WERI-Rb-1 (cell line): Measurements from ENCODE around the gene ZNF69.
"Not testable (repeated sequence)": the region's sequence is repeated elsewhere in the genome, so short reads cannot be mapped to it uniquely, and the experiment has no call there.

Source experiments
- DNase-seq: peaks from one replicate; pipeline ENCODE4 v3.0.0-alpha.2; 2020
- H3K27ac ChIP-seq: fragments of 250-450 bp; sonication (Bioruptor Pico); 2 replicates; pipeline ENCODE4 v1.5.1; 2020; ENCODE audit warnings: mild to moderate bottlenecking, moderate library complexity
- H3K27me3 ChIP-seq: fragments of 250-450 bp; sonication (Bioruptor Pico); 2 replicates; pipeline ENCODE4 v1.5.1; 2021; ENCODE audit warnings: mild to moderate bottlenecking, low read depth, moderate library complexity; ENCODE audit not compliant: insufficient read depth, severe bottlenecking
- H3K36me3 ChIP-seq: fragments of 250-450 bp; sonication (Bioruptor Pico); 2 replicates; pipeline ENCODE4 v1.5.1; 2020; ENCODE audit warnings: mild to moderate bottlenecking, moderate library complexity
- H3K4me3 ChIP-seq: 2 replicates; pipeline ENCODE4 v1.5.1; 2011; ENCODE audit warnings: low read depth, mild to moderate bottlenecking, control low read depth, low read length
- H3K9me3 ChIP-seq: fragments of 250-450 bp; sonication (Bioruptor Pico); 2 replicates; pipeline ENCODE4 v1.5.1; 2021; ENCODE audit warnings: mild to moderate bottlenecking, moderate library complexity; ENCODE audit not compliant: severe bottlenecking
- CTCF ChIP-seq: IDR thresholded peaks from 2 replicates; pipeline ENCODE4 v1.5.1; 2011; ENCODE audit warnings: low read depth, mild to moderate bottlenecking, control low read depth, inconsistent platforms, low read length

The ZNF69 gene

DNA sequence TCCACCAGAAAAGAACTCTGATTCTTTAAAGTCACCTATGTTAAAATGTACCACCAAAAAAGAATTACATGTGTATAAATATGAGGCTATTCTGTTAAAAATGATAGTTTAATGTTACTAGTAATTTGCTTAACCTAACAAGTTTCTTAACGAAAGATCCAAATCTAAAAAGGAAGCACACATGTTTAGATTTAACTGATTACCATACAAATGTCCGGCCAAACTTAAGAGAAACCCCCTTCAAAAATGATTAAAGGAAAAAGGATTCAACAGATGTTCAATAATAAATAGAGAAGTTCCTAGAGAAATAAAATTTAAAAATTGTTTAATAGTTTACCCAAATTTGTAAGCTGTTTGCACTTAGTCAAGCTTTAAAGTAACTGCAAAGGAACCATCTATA lies 5.0 kb upstream of the ZNF69 start:
- no peak for TF ChIP-seq CTCF
- Histone ChIP-seq H3K27ac (peak overlapping the region; percentile 58), H3K4me3 (peak overlapping the region; percentile 13), H3K27me3 (no peaks in the 10 kb centered on the region), H3K9me3 (peaks cover 5% of the 10 kb centered on the region), H3K36me3 (no peaks in the 10 kb centered on the region)
- DNase-seq: no peak

DNA sequence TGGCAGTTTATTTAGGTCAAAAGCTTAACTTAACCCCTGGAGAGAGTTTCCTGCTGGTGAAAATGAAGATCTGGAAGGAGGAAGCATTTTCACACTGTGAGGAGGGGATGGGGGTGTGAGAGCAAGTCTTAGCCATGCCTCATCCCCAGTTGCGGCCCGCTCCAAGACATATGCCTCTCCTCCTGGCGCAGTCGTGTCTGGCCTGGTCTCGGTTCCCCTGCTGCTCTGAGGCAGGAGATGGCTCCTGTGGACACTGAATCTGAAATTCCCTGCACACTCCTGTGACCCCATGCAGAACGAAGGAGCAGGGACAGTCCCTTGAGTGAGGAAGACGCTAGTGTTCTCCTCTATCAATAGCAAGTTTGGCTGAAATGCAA lies 360 bp upstream of the ZNF69 start:
- Histone ChIP-seq H3K9me3 (peaks cover 5% of the 10 kb centered on the region), H3K27ac (peak overlapping the region; percentile 90), H3K36me3 (peaks cover 2% of the 10 kb centered on the region; the same call in 1 of the 2 replicates), H3K4me3 (peak overlapping the region; percentile 85), H3K27me3 (no peaks in the 10 kb centered on the region)
- no peak for TF ChIP-seq CTCF
- peak; percentile 51 for DNase-seq

GRCh38 chr19:11889901-11890300 lies 2.3 kb downstream of the ZNF69 start:
- H3K36me3 ChIP-seq, DNase-seq, H3K27me3 ChIP-seq, H3K9me3 ChIP-seq, H3K27ac ChIP-seq, H3K4me3 ChIP-seq: not testable (repeated sequence)

DNA sequence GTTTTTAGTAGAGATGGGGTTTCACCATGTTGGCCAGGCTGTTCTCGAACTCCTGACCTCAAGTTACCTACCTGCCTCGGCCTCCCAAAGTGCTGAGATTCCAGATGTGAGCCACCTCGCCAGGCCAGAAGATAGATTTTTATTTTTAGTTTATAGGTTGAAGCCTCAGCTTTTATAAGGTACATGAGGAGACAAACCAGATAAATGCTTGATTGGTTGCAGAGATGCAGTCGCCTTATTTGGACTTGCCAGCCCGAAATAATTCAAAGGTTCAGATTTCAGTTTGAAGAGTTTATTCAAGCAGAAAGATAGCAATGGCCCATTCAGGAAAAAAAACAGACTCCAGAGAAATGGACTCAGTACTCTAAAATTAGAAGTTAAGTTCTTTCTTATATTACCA lies 3.1 kb downstream of the ZNF69 start:
- Histone ChIP-seq H3K9me3 (no peaks in the 10 kb centered on the region), H3K36me3 (peaks cover 6% of the 10 kb centered on the region; the same call in 1 of the 2 replicates), H3K27ac (no peak overlapping the region), H3K27me3 (no peaks in the 10 kb centered on the region), H3K4me3 (no peak overlapping the region)
- DNase-seq: no peak
- no peak for TF ChIP-seq CTCF

- H3K27me3 ChIP-seq: no peaks in the 10 kb centered on the region
- TF ChIP-seq CTCF: no peak
- H3K9me3 ChIP-seq: no peaks in the 10 kb centered on the region
- no peak overlapping the region for H3K27ac ChIP-seq
- H3K4me3 ChIP-seq: no peak overlapping the region
- DNase-seq: no peak
- peaks cover 6% of the 10 kb centered on the region; the same call in 1 of the 2 replicates for H3K36me3 ChIP-seq
These were observed 7.3 kb downstream of the ZNF69 start for GRCh38 chr19:11894851-11895250.

GRCh38 chr19:11902228-11902627 lies 14.6 kb downstream of the ZNF69 start:
- no peak for DNase-seq
- H3K36me3 ChIP-seq: peaks cover 34% of the 10 kb centered on the region
- H3K4me3 ChIP-seq: no peak overlapping the region
- no peaks in the 10 kb centered on the region for H3K27me3 ChIP-seq
- no peak overlapping the region for H3K27ac ChIP-seq
- TF ChIP-seq CTCF: no peak
- peaks cover 43% of the 10 kb centered on the region for H3K9me3 ChIP-seq
